ENCODE data around the gene CCDC15.
A peak's percentile ranks its signal among the peaks of the same experiment; 100 is the strongest.

Gene CCDC15

GRCh38 chr11:124953753-124954589, at the start of gene CCDC15:
CCDC15 (plus strand) TSS chr11:124954202; CDS start chr11:124954733, 531 bp downstream.
- Histone ChIP-seq H3K9me3 (ENCODE audit: control insufficient read depth in 1 of 2, low read length in 2 of 2) (no peaks in the 10 kb centered on the region), H3K4me1 (ENCODE audit: control insufficient read depth in 1 of 2, insufficient read depth in 2 of 2, low read length in 2 of 2) (peaks cover 0 to 6% of the 10 kb centered on the region in 2 donors), H3K36me3 (ENCODE audit: control insufficient read depth in 1 of 2, insufficient read depth in 2 of 2, low read length in 2 of 2) (no peaks in the 10 kb centered on the region), H3K27me3 (ENCODE audit: low read depth, low read length) (no peaks in the 10 kb centered on the region), H3K27ac (ENCODE audit: low read length) (peak within 1 kb of the TSS; percentile 76), H3K4me3 (ENCODE audit: low read depth in 1 of 2, low read length in 2 of 2) (peak within 1 kb of the TSS; percentile 73 to 82)

DNA sequence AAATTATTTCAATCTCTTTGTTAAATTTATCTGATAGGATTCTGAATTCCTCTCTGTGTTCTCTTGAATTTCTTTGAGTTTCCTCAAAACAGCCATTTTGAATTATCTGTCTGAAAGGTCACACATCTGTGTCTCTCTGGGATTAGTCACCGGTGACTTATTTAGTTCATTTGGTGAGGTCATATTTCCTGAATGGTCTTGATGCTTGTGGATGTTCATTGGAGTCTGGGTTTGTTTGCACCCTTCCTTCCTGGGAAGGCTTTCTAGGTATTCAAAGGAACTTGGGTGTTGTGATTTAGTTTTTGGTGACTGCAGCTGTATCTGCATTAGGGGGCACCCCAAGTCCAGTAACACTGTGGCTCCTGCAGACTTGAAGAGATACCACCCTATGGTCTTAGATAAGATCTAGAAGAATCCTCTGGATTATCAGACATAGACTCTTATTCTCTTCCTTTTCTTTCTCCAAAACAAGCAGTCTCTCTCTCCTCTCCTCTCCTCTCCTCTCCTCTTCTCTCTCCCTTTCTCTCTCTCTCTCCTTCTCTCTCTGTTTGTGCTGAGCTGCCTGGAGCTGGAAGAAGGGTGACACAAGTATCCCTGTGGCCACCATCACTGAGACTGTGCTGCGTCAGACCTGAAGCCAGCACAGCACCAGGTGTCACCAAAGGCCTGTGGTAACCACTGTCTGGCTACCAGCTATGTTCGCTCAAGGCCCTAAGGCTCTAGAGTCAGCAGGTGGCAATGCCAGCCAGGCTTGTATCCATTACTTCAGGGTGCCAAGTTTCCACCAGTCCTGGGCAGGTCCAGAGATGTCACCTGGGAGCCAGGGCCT, 38.2 kb upstream of the CCDC15 start:
- Histone ChIP-seq H3K27ac (ENCODE audit: low read length) (no peak overlapping the region), H3K9me3 (ENCODE audit: control insufficient read depth in 1 of 2, low read length in 2 of 2) (peaks cover 0 to 3% of the 10 kb centered on the region in 2 donors), H3K4me1 (ENCODE audit: control insufficient read depth in 1 of 2, insufficient read depth in 2 of 2, low read length in 2 of 2) (peaks cover 0 to 3% of the 10 kb centered on the region in 2 donors), H3K36me3 (ENCODE audit: control insufficient read depth in 1 of 2, insufficient read depth in 2 of 2, low read length in 2 of 2) (no peaks in the 10 kb centered on the region), H3K4me3 (ENCODE audit: low read depth in 1 of 2, low read length in 2 of 2) (no peak overlapping the region), H3K27me3 (ENCODE audit: low read depth, low read length) (no peaks in the 10 kb centered on the region)

DNA sequence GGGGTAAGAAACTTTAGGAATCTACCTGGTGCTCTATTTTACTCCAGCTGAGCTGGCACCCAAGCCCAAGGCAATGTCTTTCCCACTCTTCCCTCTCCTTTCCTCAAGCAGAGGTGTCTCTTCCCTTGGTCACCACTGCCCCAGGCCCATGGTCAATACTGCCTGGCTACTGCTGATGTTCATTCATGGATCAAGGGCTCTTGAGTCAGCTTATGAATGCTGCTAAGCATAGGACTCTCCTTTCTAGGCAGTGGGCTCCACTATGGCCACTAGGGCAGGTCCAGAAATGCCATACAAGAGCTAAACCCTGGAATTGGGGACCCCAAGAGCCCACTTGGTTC, 37.7 kb upstream of the CCDC15 start:
- Histone ChIP-seq H3K4me3 (ENCODE audit: low read depth in 1 of 2, low read length in 2 of 2) (no peak overlapping the region), H3K27ac (ENCODE audit: low read length) (no peak overlapping the region), H3K4me1 (ENCODE audit: control insufficient read depth in 1 of 2, insufficient read depth in 2 of 2, low read length in 2 of 2) (peaks cover 0 to 9% of the 10 kb centered on the region in 2 donors), H3K27me3 (ENCODE audit: low read depth, low read length) (no peaks in the 10 kb centered on the region), H3K36me3 (ENCODE audit: control insufficient read depth in 1 of 2, insufficient read depth in 2 of 2, low read length in 2 of 2) (no peaks in the 10 kb centered on the region), H3K9me3 (ENCODE audit: control insufficient read depth in 1 of 2, low read length in 2 of 2) (no peaks in the 10 kb centered on the region)

GRCh38 chr11:124917115-124917637, 36.8 kb upstream of the CCDC15 start:
- Histone ChIP-seq H3K27ac (ENCODE audit: low read length) (no peak overlapping the region), H3K4me1 (ENCODE audit: control insufficient read depth in 1 of 2, insufficient read depth in 2 of 2, low read length in 2 of 2) (peaks cover 0 to 12% of the 10 kb centered on the region in 2 donors), H3K36me3 (ENCODE audit: control insufficient read depth in 1 of 2, insufficient read depth in 2 of 2, low read length in 2 of 2) (no peaks in the 10 kb centered on the region), H3K27me3 (ENCODE audit: low read depth, low read length) (no peaks in the 10 kb centered on the region), H3K4me3 (ENCODE audit: low read depth in 1 of 2, low read length in 2 of 2) (no peak overlapping the region), H3K9me3 (ENCODE audit: control insufficient read depth in 1 of 2, low read length in 2 of 2) (no peaks in the 10 kb centered on the region)

GRCh38 chr11:124918950-124919349, 35.1 kb upstream of the CCDC15 start, which contains the start of gene HEPN1:
HEPN1 (plus strand) TSS chr11:124919250.
- Histone ChIP-seq H3K27me3 (ENCODE audit: low read depth, low read length) (no peaks in the 10 kb centered on the region), H3K9me3 (ENCODE audit: control insufficient read depth in 1 of 2, low read length in 2 of 2) (no peaks in the 10 kb centered on the region), H3K27ac (ENCODE audit: low read length) (no peak within 1 kb of the TSS), H3K36me3 (ENCODE audit: control insufficient read depth in 1 of 2, insufficient read depth in 2 of 2, low read length in 2 of 2) (no peaks in the 10 kb centered on the region), H3K4me3 (ENCODE audit: low read depth in 1 of 2, low read length in 2 of 2) (no peak within 1 kb of the TSS), H3K4me1 (ENCODE audit: control insufficient read depth in 1 of 2, insufficient read depth in 2 of 2, low read length in 2 of 2) (peaks cover 0 to 12% of the 10 kb centered on the region in 2 donors)

DNA sequence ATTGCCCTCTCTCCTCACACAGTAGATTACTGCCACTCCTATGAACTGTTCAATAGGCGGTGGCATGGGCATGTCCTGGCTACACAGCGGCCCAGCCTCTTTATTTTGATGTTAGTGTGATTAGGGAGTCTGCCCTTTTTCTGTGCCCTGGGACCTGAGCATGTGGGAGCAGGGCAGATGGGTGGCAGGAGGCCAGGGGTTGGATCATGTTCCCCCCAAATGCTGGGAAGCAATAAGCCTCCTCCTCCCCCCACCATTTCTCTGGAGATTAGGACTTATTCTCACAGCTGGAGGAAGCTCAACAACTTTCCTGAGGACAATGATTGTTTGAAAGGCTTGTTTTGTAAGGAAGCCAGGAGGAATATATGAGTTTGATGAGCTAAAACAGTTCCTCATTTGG, 34.1 kb upstream of the CCDC15 start:
- H3K27ac ChIP-seq (ENCODE audit: low read length): no peak overlapping the region
- H3K9me3 ChIP-seq (ENCODE audit: control insufficient read depth in 1 of 2, low read length in 2 of 2): no peaks in the 10 kb centered on the region

DNA sequence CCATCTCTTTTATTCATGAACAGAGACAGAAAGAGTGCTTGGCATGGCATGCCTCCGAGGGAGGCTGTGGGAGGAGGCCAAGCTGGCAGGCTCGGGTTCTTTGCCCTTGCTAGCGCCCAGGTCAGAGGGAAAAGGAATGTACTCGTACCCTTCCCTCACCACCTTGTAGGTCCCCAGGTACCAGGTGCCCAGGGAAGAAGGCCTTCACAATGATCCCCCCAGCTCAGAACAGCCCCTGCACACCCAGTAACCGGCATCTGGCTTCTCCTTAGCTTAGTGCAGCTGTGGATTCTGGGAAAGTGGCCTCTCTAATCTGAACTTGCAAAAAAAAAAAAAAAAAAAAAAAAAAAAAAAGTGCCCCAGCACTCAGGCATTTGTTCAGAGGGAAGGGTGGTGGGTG, 33.6 kb upstream of the CCDC15 start:
- H3K4me1 ChIP-seq (ENCODE audit: control insufficient read depth in 1 of 2, insufficient read depth in 2 of 2, low read length in 2 of 2): peaks cover 0 to 12% of the 10 kb centered on the region in 2 donors
- H3K4me3 ChIP-seq (ENCODE audit: low read depth in 1 of 2, low read length in 2 of 2): peak overlapping the region; percentile 52 to 59
- no peak overlapping the region for H3K27ac ChIP-seq (ENCODE audit: low read length)
- no peaks in the 10 kb centered on the region for H3K36me3 ChIP-seq (ENCODE audit: control insufficient read depth in 1 of 2, insufficient read depth in 2 of 2, low read length in 2 of 2)
- H3K9me3 ChIP-seq (ENCODE audit: control insufficient read depth in 1 of 2, low read length in 2 of 2): no peaks in the 10 kb centered on the region
- no peaks in the 10 kb centered on the region for H3K27me3 ChIP-seq (ENCODE audit: low read depth, low read length)

More for the DNA sequence above, 34.1 kb upstream of the CCDC15 start:
- H3K4me1 ChIP-seq (ENCODE audit: control insufficient read depth in 1 of 2, insufficient read depth in 2 of 2, low read length in 2 of 2): peaks cover 0 to 12% of the 10 kb centered on the region in 2 donors
- no peak overlapping the region for H3K4me3 ChIP-seq (ENCODE audit: low read depth in 1 of 2, low read length in 2 of 2)
- H3K27me3 ChIP-seq (ENCODE audit: low read depth, low read length): no peaks in the 10 kb centered on the region
- no peaks in the 10 kb centered on the region for H3K36me3 ChIP-seq (ENCODE audit: control insufficient read depth in 1 of 2, insufficient read depth in 2 of 2, low read length in 2 of 2)

- Histone ChIP-seq H3K27ac (ENCODE audit: low read length) (no peak overlapping the region), H3K4me3 (ENCODE audit: low read depth in 1 of 2, low read length in 2 of 2) (peak overlapping the region; percentile 52 to 59), H3K36me3 (ENCODE audit: control insufficient read depth in 1 of 2, insufficient read depth in 2 of 2, low read length in 2 of 2) (no peaks in the 10 kb centered on the region), H3K4me1 (ENCODE audit: control insufficient read depth in 1 of 2, insufficient read depth in 2 of 2, low read length in 2 of 2) (peaks cover 0 to 12% of the 10 kb centered on the region in 2 donors), H3K27me3 (ENCODE audit: low read depth, low read length) (no peaks in the 10 kb centered on the region), H3K9me3 (ENCODE audit: control insufficient read depth in 1 of 2, low read length in 2 of 2) (no peaks in the 10 kb centered on the region)
These were observed 33.0 kb upstream of the CCDC15 start for GRCh38 chr11:124920870-124921609.

- Histone ChIP-seq H3K4me3 (ENCODE audit: low read depth in 1 of 2, low read length in 2 of 2) (no peak overlapping the region), H3K27ac (ENCODE audit: low read length) (no peak overlapping the region), H3K27me3 (ENCODE audit: low read depth, low read length) (no peaks in the 10 kb centered on the region)
These were observed 31.2 kb upstream of the CCDC15 start for GRCh38 chr11:124922831-124923230.

DNA sequence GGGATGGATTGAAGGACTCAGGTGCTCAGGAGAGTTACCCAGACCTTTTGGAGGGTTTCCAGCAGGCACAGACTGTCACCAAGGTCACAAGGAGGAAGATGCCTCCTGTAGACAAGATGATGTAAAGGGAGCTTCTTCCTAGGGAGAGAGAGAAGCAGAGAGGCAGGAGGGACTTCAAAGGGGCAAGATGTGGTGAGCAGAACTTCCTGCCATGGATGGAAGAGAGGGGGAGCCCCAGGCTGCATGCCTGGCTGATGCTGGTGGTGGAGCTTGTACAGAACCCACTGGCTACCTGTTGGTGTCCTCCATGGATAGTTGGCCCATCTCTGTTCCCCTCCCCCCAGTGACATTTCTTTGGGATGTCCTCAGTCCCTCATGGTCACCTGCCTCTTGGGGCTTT, 30.7 kb upstream of the CCDC15 start:
- no peak overlapping the region for H3K27ac ChIP-seq (ENCODE audit: low read length)
- H3K9me3 ChIP-seq (ENCODE audit: control insufficient read depth in 1 of 2, low read length in 2 of 2): no peaks in the 10 kb centered on the region
- H3K27me3 ChIP-seq (ENCODE audit: low read depth, low read length): no peaks in the 10 kb centered on the region
- no peaks in the 10 kb centered on the region for H3K36me3 ChIP-seq (ENCODE audit: control insufficient read depth in 1 of 2, insufficient read depth in 2 of 2, low read length in 2 of 2)
- no peak overlapping the region for H3K4me3 ChIP-seq (ENCODE audit: low read depth in 1 of 2, low read length in 2 of 2)
- peaks cover 0 to 12% of the 10 kb centered on the region in 2 donors for H3K4me1 ChIP-seq (ENCODE audit: control insufficient read depth in 1 of 2, insufficient read depth in 2 of 2, low read length in 2 of 2)

More at GRCh38 chr11:124922831-124923230, 31.2 kb upstream of the CCDC15 start:
- Histone ChIP-seq H3K9me3 (ENCODE audit: control insufficient read depth in 1 of 2, low read length in 2 of 2) (no peaks in the 10 kb centered on the region), H3K36me3 (ENCODE audit: control insufficient read depth in 1 of 2, insufficient read depth in 2 of 2, low read length in 2 of 2) (no peaks in the 10 kb centered on the region), H3K4me1 (ENCODE audit: control insufficient read depth in 1 of 2, insufficient read depth in 2 of 2, low read length in 2 of 2) (peaks cover 0 to 12% of the 10 kb centered on the region in 2 donors)
